HS-5 (cell line): ENCODE data around the gene MACROD2.

Experiments
- DNase-seq: peaks from one replicate; pipeline ENCODE4 v3.0.0-alpha.2; 2012; ENCODE audit warnings: low read depth

The MACROD2 gene

GRCh38 chr20:14336686-14337085 is 341.4 kb downstream of the MACROD2 start:
- DNase-seq: peak; percentile 2

DNA sequence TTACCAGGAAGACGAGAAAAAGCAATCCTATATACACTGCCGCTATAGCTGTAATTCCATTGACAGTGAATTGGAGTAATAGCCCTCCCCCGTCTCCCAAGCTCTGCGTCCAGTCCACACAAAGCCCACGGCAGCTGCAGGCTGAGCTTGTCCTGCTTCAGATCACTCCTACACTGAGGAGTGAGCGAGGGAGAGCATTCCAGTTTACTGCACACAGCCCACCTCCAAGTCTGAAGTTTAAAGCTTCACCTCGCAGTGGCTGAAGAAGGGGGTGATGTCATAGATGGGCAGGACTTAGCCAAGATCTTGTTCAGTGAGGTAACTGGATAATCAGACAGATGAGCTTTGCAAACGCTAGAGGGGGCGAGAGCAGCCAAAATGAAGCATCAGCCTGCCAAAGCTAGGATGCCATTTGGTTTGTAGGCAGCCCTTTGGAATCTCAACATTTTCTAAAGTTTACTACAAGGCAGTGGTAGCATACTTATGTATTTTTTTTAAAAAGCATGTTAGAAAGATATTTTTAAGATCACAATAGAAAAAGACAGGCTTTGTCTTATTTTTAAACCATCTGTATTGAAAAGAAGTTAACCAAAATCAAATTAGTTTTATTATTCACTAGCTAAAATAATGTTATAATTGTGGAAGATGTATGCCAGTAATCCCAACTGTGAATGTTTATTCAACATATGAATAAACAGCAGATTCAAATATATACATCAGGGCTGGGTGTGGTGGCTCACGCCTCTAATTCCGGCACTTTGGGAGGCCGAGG is 342.3 kb downstream of the MACROD2 start, which contains the start of gene FLRT3:
FLRT3 (minus strand) TSS at position 213 of the 772 bp plus-strand sequence. CDS start 10,106 bp downstream, outside the sequence.
- DNase-seq: peak; percentile 84

DNA sequence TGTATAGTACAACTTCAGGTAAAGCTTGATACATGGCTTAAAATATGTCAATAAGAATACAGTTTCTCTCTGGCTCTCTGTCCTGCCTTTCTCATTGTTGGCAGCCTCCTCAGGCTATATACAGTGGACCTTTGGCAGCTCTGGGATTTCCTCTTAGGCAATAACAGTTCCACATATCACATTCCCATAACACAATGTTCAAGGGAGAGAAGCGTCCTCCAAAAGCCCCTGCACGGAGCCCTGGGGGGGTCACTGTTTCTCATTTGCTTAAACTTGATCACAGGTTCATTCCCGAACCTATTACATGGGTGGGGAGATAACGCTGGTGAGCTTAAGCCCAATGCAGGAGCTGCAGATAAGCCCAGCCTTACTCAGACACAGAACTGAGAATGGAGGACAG is 346.5 kb downstream of the MACROD2 start:
- no peak for DNase-seq

GRCh38 chr20:14342918-14343317 is 347.6 kb downstream of the MACROD2 start:
- no peak for DNase-seq

DNA sequence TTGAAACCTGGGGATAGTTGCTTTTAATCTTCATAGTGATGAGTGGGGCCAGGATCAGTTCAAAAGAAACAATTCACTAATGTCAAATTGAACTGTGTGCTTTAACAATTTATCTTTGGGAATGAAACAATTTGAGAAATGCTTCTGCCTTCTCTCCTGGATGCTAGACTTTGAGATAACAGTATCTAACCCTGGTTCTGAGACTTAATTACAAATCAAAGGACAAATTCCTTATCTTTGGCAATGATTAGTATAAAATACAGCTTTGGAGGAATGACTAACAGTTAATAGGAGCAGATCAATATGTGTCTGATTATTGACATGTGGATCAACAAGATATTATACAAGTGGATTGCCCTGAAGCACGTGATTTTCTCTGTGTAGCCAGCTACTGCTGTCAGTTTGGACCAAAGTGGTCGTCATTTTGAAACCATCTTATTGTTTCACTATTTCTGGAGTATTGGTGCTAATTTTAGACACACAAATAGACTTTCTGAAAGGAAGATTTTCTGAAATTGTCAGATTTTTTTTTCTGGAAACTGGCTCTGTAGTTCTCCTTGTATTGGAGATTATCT is 348.3 kb downstream of the MACROD2 start:
- no peak for DNase-seq

DNA sequence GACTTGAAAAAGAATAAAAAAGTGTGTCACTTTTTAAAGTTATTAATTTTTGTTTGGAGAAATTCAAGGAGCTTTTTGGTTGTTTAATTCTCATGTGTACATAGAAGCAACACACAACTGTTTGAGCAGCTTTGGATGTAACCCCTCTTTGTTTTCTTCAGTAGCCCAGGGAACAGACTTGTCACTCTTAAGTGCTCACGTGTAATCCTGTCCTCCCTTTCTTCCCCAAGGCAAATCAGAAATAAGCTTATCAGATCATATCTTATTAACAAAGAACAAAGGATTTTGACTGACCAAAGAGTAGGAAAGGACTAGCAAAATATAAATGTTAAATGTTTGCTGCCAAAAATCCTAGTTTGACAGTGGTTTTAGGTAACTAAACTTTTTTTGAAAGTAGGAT is 349.4 kb downstream of the MACROD2 start:
- no peak for DNase-seq

- DNase-seq: no peak
These were observed 360.5 kb downstream of the MACROD2 start for GRCh38 chr20:14355791-14356190.

- DNase-seq: no peak
These were observed 365.1 kb downstream of the MACROD2 start for GRCh38 chr20:14360416-14360815.

DNA sequence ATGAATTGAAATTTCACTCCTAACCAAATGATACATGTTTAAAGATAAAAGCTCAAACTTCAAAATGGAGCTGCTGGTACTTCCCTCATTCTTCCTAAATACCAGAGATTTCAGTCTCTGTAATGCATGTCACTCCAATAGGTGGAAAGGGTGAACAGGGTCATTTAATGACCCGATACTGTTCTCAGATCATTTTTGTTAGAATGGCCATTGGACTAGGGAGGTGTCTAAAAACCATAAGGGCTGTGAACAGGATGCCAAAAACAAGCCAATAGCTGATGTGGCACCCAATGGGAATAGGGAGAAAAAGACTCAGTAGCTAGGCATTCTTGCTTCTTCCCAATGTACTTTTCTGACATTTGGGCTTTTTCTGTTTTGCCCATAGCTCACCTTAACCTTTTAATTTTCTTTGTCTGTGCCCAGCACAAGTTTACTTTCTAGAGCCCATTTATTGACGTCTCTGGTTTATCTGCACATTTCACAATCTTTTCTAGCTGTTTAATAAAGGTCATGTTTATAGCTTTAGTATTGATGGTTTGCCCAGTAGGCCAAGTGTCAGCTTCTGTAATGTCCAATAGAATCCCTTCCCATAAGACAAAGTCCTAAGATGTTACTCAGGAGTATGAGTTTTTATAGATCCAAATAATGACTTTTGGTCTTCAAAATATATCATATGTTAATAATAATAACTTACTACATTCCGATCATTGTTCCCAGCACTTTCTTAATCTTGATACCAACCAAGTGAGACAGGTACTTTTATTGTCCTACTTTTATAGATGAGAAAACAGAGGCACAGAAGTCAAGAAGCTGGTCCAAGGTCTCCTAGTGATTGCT is 366.4 kb downstream of the MACROD2 start:
- no peak for DNase-seq

DNA sequence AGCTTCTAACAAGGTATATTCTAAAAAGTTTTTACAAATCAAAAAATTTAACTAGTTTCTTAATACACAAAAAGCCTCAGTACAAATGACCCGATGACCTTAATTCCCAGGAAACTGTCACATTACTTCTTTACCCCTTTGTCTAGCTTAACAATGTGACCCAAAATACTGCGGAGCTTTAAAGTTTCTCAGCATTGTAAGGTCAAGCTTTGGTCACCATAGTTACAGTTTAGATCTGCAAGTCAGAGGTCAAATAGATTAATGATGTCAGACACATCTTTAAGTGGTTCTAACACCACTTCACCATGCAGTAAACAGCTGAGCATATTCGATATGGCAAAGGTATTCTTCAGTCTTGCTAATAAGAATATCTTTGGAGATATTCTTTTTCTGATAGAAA is 378.9 kb downstream of the MACROD2 start:
- no peak for DNase-seq

DNA sequence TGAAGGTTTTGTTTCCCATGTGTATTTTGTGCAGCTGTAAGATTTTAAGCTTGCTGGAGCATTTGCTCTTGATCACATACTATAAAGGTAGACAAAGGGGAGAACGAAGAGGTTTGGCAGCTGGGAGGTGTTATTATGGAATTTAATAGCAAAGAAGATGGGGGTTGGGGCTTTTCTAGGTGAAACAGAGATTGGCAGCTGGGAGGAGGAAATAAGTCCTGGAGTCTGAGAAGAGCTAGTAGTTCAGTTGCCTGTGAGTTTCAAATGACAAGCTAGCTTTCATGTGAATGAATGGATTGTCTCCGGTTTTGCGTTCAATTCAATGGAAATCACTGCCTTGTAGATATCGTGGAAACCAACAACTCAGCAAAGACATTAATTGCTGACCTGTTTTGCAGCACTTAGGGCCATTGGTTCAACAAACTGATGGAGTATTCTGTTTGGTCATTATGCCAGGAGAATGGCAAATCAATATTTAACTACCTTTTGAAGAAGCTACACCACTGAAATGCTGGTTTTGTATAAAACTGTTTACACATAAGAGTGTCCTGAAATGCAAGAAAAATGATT is 380.2 kb downstream of the MACROD2 start:
- no peak for DNase-seq

DNA sequence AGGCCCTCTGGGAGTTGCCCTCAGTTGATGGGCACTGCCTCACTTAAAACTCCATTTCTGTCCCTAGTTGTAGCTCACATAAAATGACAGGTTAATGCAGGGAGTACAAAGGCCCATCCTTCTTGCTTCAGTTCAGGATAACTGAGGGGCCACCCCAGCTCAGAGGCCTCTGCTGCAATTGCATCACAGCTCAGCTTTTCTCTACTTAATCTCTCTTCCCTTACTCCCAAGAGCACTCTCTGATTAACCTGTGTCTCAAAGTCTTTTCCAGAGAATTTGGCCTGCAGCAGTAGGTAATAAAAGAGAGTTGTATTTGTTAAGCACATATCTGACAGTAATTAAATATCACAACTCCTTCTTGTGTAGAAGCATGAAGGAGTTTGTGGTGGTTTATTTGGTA is 383.0 kb downstream of the MACROD2 start:
- no peak for DNase-seq

DNA sequence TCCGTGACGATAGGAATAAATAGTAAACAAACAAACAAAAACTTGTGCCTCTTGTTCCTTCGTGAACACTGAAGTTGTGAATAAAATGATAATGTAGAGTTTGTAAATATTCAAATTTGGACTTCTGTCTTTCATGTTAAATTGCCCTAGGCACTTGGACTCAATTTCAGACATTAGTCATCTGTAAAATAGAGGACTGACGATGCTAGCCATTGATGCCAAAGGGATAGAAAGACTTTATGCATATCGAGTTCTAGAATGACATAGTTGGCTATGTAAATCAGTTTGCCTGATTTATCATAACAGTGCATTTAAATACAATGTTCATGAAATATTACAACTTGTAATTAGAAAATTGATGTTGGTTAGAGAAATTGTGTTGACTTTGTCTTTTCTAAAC is 388.0 kb downstream of the MACROD2 start:
- DNase-seq: no peak

GRCh38 chr20:14384416-14385175 is 389.3 kb downstream of the MACROD2 start:
- DNase-seq: no peak

DNA sequence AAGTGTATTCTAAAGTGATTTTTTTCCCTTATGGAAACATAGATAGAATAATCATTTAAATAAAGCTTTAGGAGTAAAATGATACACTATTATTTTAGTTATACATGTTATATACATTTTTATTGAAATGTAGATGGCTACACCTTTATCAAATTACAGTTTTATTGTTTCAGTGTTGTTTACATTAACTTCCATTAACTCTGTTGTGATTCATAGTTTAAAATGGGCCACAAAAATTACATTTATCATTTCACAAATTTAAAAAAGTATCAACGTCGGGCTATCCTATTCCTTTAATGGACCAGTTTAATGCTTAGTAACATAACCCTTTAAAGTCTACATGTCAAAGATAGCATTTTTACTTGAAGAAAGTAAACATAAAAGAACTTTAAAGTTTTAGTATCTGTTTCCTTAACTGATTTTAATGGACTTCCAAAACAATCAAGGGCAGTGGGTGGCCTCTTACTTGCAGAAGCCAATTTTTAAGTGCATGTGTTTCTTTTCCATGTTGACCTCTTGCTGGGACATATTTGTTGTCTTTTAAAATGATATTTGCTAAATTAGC is 389.9 kb downstream of the MACROD2 start:
- DNase-seq: no peak

DNA sequence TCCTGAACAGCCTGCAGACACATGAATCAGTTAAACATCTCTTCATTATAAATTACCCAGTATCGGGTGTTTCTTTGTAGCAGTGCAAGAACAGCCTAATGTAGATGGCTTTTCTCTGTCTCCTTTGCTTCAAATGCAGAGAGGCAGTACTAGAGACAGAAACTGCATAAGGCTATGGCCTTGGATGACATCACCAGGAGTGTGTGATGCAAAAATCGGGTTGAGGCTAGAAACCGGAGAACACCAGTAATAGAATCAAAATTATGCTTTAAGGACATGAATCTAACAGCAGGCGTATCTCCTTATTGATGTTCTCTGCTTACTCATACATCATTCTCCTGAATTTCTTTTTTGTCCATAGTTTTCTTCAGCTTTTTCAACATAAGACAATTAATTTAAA is 391.4 kb downstream of the MACROD2 start:
- DNase-seq: no peak

- no peak for DNase-seq
These were observed 406.3 kb downstream of the MACROD2 start for GRCh38 chr20:14401479-14402138.

- DNase-seq: no peak
These were observed 409.2 kb downstream of the MACROD2 start for GRCh38 chr20:14404515-14404914.

DNA sequence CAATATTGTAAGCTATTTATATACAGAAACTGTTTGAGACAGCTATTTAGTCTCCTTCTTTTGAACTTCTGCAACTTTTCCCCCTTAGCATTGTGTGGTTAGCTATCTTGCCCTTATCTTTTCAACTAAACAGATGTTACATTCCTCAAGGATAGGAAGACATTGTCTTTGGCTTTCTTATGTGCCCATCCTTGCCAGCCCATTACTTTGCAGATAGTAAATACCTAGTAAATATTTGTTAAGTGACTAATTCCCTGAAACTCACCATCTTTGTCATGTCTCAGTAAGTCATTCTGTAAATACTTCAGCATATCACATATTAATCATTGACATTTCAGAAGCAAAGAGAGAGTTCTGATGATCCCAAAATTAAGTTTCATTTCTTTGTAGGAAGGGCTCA is 411.2 kb downstream of the MACROD2 start:
- peak; percentile 82 for DNase-seq

DNA sequence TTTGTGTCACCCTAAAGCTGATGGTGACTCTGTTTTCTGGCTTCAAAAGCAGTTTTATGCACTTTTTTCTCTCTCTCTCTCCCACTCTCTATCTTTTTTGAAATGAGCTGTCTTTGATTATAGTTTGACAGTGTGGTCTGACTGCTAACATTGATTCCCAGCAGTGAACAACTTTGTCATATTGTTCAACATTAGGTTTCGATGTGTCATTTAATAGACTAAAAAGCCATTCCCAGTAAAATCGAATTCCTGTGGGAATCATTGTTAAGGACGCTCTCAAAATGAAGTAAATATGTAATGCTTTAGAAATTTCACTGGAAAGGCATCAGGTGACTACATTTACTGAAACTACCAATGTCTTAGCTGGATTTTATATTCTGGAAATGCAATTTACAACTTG is 412.0 kb downstream of the MACROD2 start:
- DNase-seq: no peak
